ENCODE results near the gene LCN10. TPM values are rescaled to one million over a fixed set of nuclear protein-coding genes. Genes with fewer than 3 reads are reported as not detected.

LCN10 gene
- total and polyA plus RNA-seq, 2 of the 13 experiments (the other 11 are each of a cell fraction or from before 2014, with no cell fraction given): 0.53 to 0.61 TPM

DNA sequence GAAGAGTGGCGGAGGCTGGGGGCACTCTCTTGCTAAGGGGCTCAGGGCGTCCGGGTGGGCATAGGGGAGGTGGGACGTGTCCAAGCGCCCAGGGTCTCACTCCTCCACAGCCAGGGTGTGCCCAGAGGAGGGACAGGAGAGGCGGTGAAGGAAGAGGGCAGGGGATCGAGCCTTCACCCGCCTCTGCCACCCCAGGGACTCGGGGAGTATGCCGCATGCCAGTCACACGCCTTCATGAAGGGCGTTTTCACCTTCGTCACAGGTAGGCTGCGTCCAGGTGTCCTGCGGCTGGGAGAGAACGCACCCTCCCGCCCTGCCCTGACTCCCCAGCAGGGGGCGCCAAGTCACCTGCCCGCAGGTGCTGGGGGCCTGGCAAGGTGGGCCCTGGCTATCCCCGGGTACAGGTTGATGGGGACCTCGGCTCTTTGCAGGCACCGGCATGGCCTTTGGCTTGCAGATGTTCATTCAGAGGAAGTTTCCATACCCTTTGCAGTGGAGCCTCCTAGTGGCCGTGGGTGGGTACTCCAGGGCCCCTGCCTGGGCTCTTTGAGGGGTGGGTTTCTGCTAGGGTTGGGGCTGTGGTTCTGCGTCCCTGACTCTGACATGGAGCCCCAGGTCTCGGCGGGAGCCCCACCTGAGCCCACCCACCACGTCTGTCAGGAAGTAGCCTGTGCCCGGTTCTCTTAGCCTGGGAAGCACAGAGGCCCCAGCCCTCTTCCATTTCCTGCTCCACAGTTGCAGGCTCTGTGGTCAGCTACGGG lies 49.0 kb upstream of the LCN10 start (continued):
- TF ChIP-seq, protein P1, sequence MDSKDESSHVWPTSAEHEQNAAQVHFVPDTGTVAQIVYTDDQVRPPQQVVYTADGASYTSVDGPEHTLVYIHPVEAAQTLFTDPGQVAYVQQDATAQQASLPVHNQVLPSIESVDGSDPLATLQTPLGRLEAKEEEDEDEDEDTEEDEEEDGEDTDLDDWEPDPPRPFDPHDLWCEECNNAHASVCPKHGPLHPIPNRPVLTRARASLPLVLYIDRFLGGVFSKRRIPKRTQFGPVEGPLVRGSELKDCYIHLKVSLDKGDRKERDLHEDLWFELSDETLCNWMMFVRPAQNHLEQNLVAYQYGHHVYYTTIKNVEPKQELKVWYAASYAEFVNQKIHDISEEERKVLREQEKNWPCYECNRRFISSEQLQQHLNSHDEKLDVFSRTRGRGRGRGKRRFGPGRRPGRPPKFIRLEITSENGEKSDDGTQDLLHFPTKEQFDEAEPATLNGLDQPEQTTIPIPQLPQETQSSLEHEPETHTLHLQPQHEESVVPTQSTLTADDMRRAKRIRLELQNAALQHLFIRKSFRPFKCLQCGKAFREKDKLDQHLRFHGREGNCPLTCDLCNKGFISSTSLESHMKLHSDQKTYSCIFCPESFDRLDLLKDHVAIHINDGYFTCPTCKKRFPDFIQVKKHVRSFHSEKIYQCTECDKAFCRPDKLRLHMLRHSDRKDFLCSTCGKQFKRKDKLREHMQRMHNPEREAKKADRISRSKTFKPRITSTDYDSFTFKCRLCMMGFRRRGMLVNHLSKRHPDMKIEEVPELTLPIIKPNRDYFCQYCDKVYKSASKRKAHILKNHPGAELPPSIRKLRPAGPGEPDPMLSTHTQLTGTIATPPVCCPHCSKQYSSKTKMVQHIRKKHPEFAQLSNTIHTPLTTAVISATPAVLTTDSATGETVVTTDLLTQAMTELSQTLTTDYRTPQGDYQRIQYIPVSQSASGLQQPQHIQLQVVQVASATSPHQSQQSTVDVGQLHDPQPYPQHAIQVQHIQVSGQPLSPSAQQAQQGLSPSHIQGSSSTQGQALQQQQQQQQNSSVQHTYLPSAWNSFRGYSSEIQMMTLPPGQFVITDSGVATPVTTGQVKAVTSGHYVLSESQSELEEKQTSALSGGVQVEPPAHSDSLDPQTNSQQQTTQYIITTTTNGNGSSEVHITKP (CRISPR knock-in tag; IDR thresholded peaks at IDR 0.05; ENCODE audit: low read depth): peak; percentile 5; the same call in 1 of the 2 replicates
- TF ChIP-seq RXRA (CRISPR knock-in tag; IDR thresholded peaks at IDR 0.05): no peak; the same call in 1 of the 2 replicates
- TF ChIP-seq, protein P2, sequence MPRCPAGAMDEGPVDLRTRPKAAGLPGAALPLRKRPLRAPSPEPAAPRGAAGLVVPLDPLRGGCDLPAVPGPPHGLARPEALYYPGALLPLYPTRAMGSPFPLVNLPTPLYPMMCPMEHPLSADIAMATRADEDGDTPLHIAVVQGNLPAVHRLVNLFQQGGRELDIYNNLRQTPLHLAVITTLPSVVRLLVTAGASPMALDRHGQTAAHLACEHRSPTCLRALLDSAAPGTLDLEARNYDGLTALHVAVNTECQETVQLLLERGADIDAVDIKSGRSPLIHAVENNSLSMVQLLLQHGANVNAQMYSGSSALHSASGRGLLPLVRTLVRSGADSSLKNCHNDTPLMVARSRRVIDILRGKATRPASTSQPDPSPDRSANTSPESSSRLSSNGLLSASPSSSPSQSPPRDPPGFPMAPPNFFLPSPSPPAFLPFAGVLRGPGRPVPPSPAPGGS (CRISPR knock-in tag; IDR thresholded peaks at IDR 0.05): peak; percentile 25; the same call in 1 of the 2 replicates
- TF ChIP-seq ZNF615 (CRISPR knock-in tag; IDR thresholded peaks at IDR 0.05; ENCODE audit: borderline replicate concordance): no peak
- TF ChIP-seq, protein P3, sequence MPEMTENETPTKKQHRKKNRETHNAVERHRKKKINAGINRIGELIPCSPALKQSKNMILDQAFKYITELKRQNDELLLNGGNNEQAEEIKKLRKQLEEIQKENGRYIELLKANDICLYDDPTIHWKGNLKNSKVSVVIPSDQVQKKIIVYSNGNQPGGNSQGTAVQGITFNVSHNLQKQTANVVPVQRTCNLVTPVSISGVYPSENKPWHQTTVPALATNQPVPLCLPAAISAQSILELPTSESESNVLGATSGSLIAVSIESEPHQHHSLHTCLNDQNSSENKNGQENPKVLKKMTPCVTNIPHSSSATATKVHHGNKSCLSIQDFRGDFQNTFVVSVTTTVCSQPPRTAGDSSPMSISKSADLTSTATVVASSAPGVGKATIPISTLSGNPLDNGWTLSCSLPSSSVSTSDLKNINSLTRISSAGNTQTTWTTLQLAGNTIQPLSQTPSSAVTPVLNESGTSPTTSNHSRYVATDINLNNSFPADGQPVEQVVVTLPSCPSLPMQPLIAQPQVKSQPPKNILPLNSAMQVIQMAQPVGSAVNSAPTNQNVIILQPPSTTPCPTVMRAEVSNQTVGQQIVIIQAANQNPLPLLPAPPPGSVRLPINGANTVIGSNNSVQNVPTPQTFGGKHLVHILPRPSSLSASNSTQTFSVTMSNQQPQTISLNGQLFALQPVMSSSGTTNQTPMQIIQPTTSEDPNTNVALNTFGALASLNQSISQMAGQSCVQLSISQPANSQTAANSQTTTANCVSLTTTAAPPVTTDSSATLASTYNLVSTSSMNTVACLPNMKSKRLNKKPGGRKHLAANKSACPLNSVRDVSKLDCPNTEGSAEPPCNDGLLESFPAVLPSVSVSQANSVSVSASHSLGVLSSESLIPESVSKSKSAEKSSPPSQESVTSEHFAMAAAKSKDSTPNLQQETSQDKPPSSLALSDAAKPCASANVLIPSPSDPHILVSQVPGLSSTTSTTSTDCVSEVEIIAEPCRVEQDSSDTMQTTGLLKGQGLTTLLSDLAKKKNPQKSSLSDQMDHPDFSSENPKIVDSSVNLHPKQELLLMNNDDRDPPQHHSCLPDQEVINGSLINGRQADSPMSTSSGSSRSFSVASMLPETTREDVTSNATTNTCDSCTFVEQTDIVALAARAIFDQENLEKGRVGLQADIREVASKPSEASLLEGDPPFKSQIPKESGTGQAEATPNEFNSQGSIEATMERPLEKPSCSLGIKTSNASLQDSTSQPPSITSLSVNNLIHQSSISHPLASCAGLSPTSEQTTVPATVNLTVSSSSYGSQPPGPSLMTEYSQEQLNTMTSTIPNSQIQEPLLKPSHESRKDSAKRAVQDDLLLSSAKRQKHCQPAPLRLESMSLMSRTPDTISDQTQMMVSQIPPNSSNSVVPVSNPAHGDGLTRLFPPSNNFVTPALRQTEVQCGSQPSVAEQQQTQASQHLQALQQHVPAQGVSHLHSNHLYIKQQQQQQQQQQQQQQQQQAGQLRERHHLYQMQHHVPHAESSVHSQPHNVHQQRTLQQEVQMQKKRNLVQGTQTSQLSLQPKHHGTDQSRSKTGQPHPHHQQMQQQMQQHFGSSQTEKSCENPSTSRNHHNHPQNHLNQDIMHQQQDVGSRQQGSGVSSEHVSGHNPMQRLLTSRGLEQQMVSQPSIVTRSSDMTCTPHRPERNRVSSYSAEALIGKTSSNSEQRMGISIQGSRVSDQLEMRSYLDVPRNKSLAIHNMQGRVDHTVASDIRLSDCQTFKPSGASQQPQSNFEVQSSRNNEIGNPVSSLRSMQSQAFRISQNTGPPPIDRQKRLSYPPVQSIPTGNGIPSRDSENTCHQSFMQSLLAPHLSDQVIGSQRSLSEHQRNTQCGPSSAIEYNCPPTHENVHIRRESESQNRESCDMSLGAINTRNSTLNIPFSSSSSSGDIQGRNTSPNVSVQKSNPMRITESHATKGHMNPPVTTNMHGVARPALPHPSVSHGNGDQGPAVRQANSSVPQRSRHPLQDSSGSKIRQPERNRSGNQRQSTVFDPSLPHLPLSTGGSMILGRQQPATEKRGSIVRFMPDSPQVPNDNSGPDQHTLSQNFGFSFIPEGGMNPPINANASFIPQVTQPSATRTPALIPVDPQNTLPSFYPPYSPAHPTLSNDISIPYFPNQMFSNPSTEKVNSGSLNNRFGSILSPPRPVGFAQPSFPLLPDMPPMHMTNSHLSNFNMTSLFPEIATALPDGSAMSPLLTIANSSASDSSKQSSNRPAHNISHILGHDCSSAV (CRISPR knock-in tag; IDR thresholded peaks at IDR 0.05; ENCODE audit: borderline replicate concordance): peak; percentile 86; the same call in 1 of the 2 replicates
- TF ChIP-seq HOXA9 (CRISPR knock-in tag; IDR thresholded peaks at IDR 0.05; ENCODE audit: borderline replicate concordance): no peak
- no peak for TF ChIP-seq TSC22D2 (CRISPR knock-in tag; IDR thresholded peaks at IDR 0.05; ENCODE audit: borderline replicate concordance)
- TF ChIP-seq HMGA1 (CRISPR knock-in tag; conservative IDR thresholded peaks at IDR 0.05): no peak
- TF ChIP-seq ARNT2 (CRISPR knock-in tag; IDR thresholded peaks at IDR 0.05; ENCODE audit: low read depth): peak; percentile 86; the same call in 1 of the 2 replicates
- TF ChIP-seq, protein P4, sequence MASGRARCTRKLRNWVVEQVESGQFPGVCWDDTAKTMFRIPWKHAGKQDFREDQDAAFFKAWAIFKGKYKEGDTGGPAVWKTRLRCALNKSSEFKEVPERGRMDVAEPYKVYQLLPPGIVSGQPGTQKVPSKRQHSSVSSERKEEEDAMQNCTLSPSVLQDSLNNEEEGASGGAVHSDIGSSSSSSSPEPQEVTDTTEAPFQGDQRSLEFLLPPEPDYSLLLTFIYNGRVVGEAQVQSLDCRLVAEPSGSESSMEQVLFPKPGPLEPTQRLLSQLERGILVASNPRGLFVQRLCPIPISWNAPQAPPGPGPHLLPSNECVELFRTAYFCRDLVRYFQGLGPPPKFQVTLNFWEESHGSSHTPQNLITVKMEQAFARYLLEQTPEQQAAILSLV (CRISPR knock-in tag; IDR thresholded peaks at IDR 0.05; ENCODE audit: borderline replicate concordance): 0 out of 2 replicates have a peak, but pooled peaks have one; percentile 27
- no peak for TF ChIP-seq ZNF263 (CRISPR knock-in tag; IDR thresholded peaks at IDR 0.05)
- no peak; the same call in 2 of the 3 replicates for TF ChIP-seq MXI1 (IDR thresholded peaks at IDR 0.05; ENCODE audit: borderline replicate concordance, low read depth, low read length)
- no peak for TF ChIP-seq NR1H2 (CRISPR knock-in tag; IDR thresholded peaks at IDR 0.05; ENCODE audit: borderline replicate concordance, low read depth)
